Measurements from ENCODE around the gene CACNA2D3. TPM values are rescaled to one million over a fixed set of nuclear protein-coding genes. Genes with fewer than 3 reads are reported as not detected.
"Not testable (repeated sequence)": the region's sequence is repeated elsewhere in the genome, so short reads cannot be mapped to it uniquely, and the experiment has no call there.

Gene CACNA2D3
- total RNA-seq, 4 donors from 2014 or later = 0.55 to 3.4 (median 1.6) TPM

GRCh38 chr3:54622678-54623077, 500.3 kb downstream of the CACNA2D3 start:
- DNase-seq = no peak
- no peaks in the 10 kb centered on the region for H3K36me3 ChIP-seq
- no peak overlapping the region for H3K27ac ChIP-seq
- no peak overlapping the region for H3K4me3 ChIP-seq
- intact Hi-C loops (cut with DNase I; ENCODE audit: low total_unique reads) = no loop called here
- H3K9me3 ChIP-seq = no peaks in the 10 kb centered on the region
- 63 to 85% methylated on average over 1 to 11 of the region's 11 CpGs for WGBS, 2 donors (ENCODE audit: low coverage in 1 of 2)
- in situ Hi-C loops (cut with MboI; ENCODE audit: low pct_ligation_motif_present in 1 of 4, low pct_unique_long_range_greater_than_20kb in 1 of 4, low sequenced_read_pairs in 3 of 4) = no loop called here
- no peaks in the 10 kb centered on the region for H3K4me1 ChIP-seq
- TF ChIP-seq POLR2AphosphoS5 (IDR thresholded peaks at IDR 0.05) (no peak), EP300 (IDR thresholded peaks at IDR 0.05; ENCODE audit: low read depth) (no peak), CTCF (IDR thresholded peaks at IDR 0.05) (no peak), POLR2A (IDR thresholded peaks at IDR 0.05) (no peak)
- H3K27me3 ChIP-seq = no peaks in the 10 kb centered on the region

GRCh38 chr3:54625805-54626787, 503.7 kb downstream of the CACNA2D3 start:
- Histone ChIP-seq H3K4me3 (no peak overlapping the region), H3K36me3 (no peaks in the 10 kb centered on the region), H3K4me1 (no peaks in the 10 kb centered on the region), H3K27me3 (no peaks in the 10 kb centered on the region), H3K27ac (no peak overlapping the region), H3K9me3 (no peaks in the 10 kb centered on the region)
- TF ChIP-seq POLR2AphosphoS5 (IDR thresholded peaks at IDR 0.05) (no peak), POLR2A (IDR thresholded peaks at IDR 0.05) (no peak), CTCF (IDR thresholded peaks at IDR 0.05) (no peak), EP300 (IDR thresholded peaks at IDR 0.05; ENCODE audit: low read depth) (no peak)
- no peak for DNase-seq
- in situ Hi-C loops (cut with MboI; ENCODE audit: low pct_ligation_motif_present in 1 of 4, low pct_unique_long_range_greater_than_20kb in 1 of 4, low sequenced_read_pairs in 3 of 4) = no loop called here
- WGBS, 2 donors (ENCODE audit: low coverage in 1 of 2) = 93% methylated on average over 43 of the region's 43 CpGs; no CpG with 5 or more reads in 1 of the 2 donors
- intact Hi-C loops (cut with DNase I; ENCODE audit: low total_unique reads) = no loop called here

- H3K4me1 ChIP-seq = no peaks in the 10 kb centered on the region
- 40 to 71% methylated on average over 1 to 3 of the region's 3 CpGs for WGBS, 2 donors (ENCODE audit: low coverage in 1 of 2)
- H3K27me3 ChIP-seq = no peaks in the 10 kb centered on the region
- TF ChIP-seq EP300 (IDR thresholded peaks at IDR 0.05; ENCODE audit: low read depth) (no peak), POLR2A (IDR thresholded peaks at IDR 0.05) (no peak), POLR2AphosphoS5 (IDR thresholded peaks at IDR 0.05) (no peak), CTCF (IDR thresholded peaks at IDR 0.05) (no peak)
- no peak for DNase-seq
- in situ Hi-C loops (cut with MboI; ENCODE audit: low pct_ligation_motif_present in 1 of 4, low pct_unique_long_range_greater_than_20kb in 1 of 4, low sequenced_read_pairs in 3 of 4) (no loop called here), intact Hi-C loops (cut with DNase I; ENCODE audit: low total_unique reads) (no loop called here)
- H3K9me3 ChIP-seq = no peaks in the 10 kb centered on the region
- H3K27ac ChIP-seq = no peak overlapping the region
- no peak overlapping the region for H3K4me3 ChIP-seq
- H3K36me3 ChIP-seq = no peaks in the 10 kb centered on the region
Observed at GRCh38 chr3:54628888-54629441, 506.6 kb downstream of the CACNA2D3 start.

GRCh38 chr3:54630101-54630623, 507.8 kb downstream of the CACNA2D3 start:
- Histone ChIP-seq H3K36me3 (no peaks in the 10 kb centered on the region), H3K9me3 (no peaks in the 10 kb centered on the region), H3K4me1 (no peaks in the 10 kb centered on the region), H3K27ac (no peak overlapping the region), H3K27me3 (no peaks in the 10 kb centered on the region), H3K4me3 (no peak overlapping the region)
- in situ Hi-C loops (cut with MboI; ENCODE audit: low pct_ligation_motif_present in 1 of 4, low pct_unique_long_range_greater_than_20kb in 1 of 4, low sequenced_read_pairs in 3 of 4) (no loop called here), intact Hi-C loops (cut with DNase I; ENCODE audit: low total_unique reads) (no loop called here)
- no peak for DNase-seq
- 50 to 66% methylated on average over 2 to 6 of the region's 6 CpGs for WGBS, 2 donors (ENCODE audit: low coverage in 1 of 2)
- TF ChIP-seq EP300 (IDR thresholded peaks at IDR 0.05; ENCODE audit: low read depth) (no peak), CTCF (IDR thresholded peaks at IDR 0.05) (no peak), POLR2AphosphoS5 (IDR thresholded peaks at IDR 0.05) (no peak), POLR2A (IDR thresholded peaks at IDR 0.05) (no peak)

- H3K4me1 ChIP-seq; DNase-seq; H3K27me3 ChIP-seq; H3K9me3 ChIP-seq; H3K36me3 ChIP-seq; H3K4me3 ChIP-seq; H3K27ac ChIP-seq; intact Hi-C loops (cut with DNase I; ENCODE audit: low total_unique reads); in situ Hi-C loops (cut with MboI; ENCODE audit: low pct_ligation_motif_present in 1 of 4, low pct_unique_long_range_greater_than_20kb in 1 of 4, low sequenced_read_pairs in 3 of 4): not testable (repeated sequence)
- WGBS, 2 donors (ENCODE audit: low coverage in 1 of 2) = 90% methylated on average over 6 of the region's 6 CpGs; no CpG with 5 or more reads in 1 of the 2 donors
Observed at GRCh38 chr3:54631001-54631400, 508.6 kb downstream of the CACNA2D3 start.

Measured in transverse colon (tissue), 4 donors.